ENCODE data around the gene PLXNA2.

Gene PLXNA2

GRCh38 chr1:208179263-208179816 lies 64.8 kb downstream of the PLXNA2 start:
- Histone ChIP-seq H3K36me3 (ENCODE audit: control insufficient read depth, insufficient read depth, low read length) (no peaks in the 10 kb centered on the region), H3K9me3 (ENCODE audit: control insufficient read depth, insufficient read depth, low read depth, low read length) (no peaks in the 10 kb centered on the region), H3K27me3 (ENCODE audit: control insufficient read depth, insufficient read depth, low read length) (peaks cover 16% of the 10 kb centered on the region; the same call in 1 of the 2 replicates), H3K4me3 (ENCODE audit: low read depth, low read length) (no peak overlapping the region), H3K27ac (ENCODE audit: low read depth, low read length) (no peak overlapping the region), H3K9ac (ENCODE audit: low read length) (no peak overlapping the region), H3K4me1 (ENCODE audit: control insufficient read depth, insufficient read depth, low read length) (peaks cover 75% of the 10 kb centered on the region)

- Histone ChIP-seq H3K4me3 (ENCODE audit: low read depth, low read length) (no peak overlapping the region), H3K27ac (ENCODE audit: low read depth, low read length) (no peak overlapping the region), H3K36me3 (ENCODE audit: control insufficient read depth, insufficient read depth, low read length) (no peaks in the 10 kb centered on the region), H3K27me3 (ENCODE audit: control insufficient read depth, insufficient read depth, low read length) (peaks cover 21% of the 10 kb centered on the region; the same call in 1 of the 2 replicates), H3K9me3 (ENCODE audit: control insufficient read depth, insufficient read depth, low read depth, low read length) (no peaks in the 10 kb centered on the region), H3K9ac (ENCODE audit: low read length) (no peak overlapping the region), H3K4me1 (ENCODE audit: control insufficient read depth, insufficient read depth, low read length) (peaks cover 76% of the 10 kb centered on the region)
Measured at GRCh38 chr1:208178091-208178529, 66.1 kb downstream of the PLXNA2 start.

DNA sequence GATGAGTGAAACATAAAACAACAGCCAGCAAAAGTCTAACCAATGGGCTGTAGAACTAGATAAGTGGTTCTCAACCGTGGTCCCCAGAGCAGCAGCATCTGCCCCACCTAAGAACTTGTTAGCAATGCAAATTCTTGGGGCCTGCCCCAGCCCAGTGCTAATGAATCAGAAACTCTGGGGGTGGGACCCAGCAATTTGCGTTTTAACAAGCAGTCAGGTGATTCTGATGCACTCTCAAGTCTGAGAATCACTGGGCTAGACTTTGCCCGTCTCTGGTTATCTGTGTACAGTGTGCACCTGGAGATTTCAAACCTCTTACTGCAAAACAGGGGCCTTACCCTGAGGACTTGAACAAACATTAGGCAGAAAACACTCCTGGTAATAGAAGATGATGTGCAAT lies 66.5 kb downstream of the PLXNA2 start:
- H3K4me1 ChIP-seq (ENCODE audit: control insufficient read depth, insufficient read depth, low read length), result peaks cover 74% of the 10 kb centered on the region

DNA sequence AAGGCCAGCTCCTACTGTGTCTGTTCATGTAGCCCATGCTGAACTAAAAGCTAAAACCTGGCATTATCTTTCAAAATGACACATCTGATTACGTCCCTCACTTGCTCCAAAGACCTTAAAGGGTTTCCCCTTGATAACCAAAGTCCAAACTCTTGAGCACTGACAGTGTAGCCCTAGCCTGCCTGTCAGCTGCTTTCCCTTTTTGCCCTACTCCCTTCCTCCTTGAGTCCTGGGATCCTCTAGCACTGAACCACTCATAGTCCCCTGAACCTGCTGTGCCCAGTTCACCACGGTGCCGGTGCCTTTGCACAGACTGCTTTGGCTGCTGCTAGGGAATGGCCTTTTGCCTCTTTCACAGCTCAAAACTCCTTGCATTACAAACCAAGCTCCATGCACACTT lies 67.5 kb downstream of the PLXNA2 start:
- Histone ChIP-seq H3K27me3 (ENCODE audit: control insufficient read depth, insufficient read depth, low read length) (peaks cover 21% of the 10 kb centered on the region; the same call in 1 of the 2 replicates), H3K4me3 (ENCODE audit: low read depth, low read length) (no peak overlapping the region), H3K27ac (ENCODE audit: low read depth, low read length) (no peak overlapping the region), H3K9me3 (ENCODE audit: control insufficient read depth, insufficient read depth, low read depth, low read length) (no peaks in the 10 kb centered on the region), H3K9ac (ENCODE audit: low read length) (no peak overlapping the region), H3K4me1 (ENCODE audit: control insufficient read depth, insufficient read depth, low read length) (peaks cover 74% of the 10 kb centered on the region), H3K36me3 (ENCODE audit: control insufficient read depth, insufficient read depth, low read length) (no peaks in the 10 kb centered on the region)

More for the DNA sequence above, 66.5 kb downstream of the PLXNA2 start:
- H3K4me3 ChIP-seq (ENCODE audit: low read depth, low read length), result no peak overlapping the region
- no peaks in the 10 kb centered on the region for H3K36me3 ChIP-seq (ENCODE audit: control insufficient read depth, insufficient read depth, low read length)
- peaks cover 21% of the 10 kb centered on the region; the same call in 1 of the 2 replicates for H3K27me3 ChIP-seq (ENCODE audit: control insufficient read depth, insufficient read depth, low read length)
- H3K9me3 ChIP-seq (ENCODE audit: control insufficient read depth, insufficient read depth, low read depth, low read length), result no peaks in the 10 kb centered on the region
- H3K27ac ChIP-seq (ENCODE audit: low read depth, low read length), result no peak overlapping the region
- H3K9ac ChIP-seq (ENCODE audit: low read length), result no peak overlapping the region

DNA sequence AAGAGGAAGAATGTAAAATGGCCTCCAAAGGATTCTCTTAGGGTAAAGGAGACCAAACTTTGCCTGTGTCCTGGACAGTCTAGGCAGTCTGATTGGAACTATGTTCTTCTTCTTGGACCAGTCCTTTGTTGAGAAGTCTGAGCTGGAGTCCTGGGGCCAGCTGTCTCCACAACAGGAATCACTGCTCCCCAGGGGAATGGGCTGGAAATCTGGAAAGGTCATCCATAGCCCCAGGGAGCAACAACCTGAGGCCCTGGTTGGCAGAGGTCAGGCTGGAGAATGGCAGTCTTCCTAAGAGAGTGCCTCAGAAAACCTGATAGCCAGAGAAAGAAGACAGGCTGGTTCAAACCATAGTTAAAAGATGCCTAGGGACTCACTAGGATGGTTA lies 68.7 kb downstream of the PLXNA2 start:
- Histone ChIP-seq H3K4me3 (ENCODE audit: low read depth, low read length) (no peak overlapping the region), H3K9me3 (ENCODE audit: control insufficient read depth, insufficient read depth, low read depth, low read length) (no peaks in the 10 kb centered on the region), H3K4me1 (ENCODE audit: control insufficient read depth, insufficient read depth, low read length) (peaks cover 63% of the 10 kb centered on the region), H3K9ac (ENCODE audit: low read length) (no peak overlapping the region), H3K27me3 (ENCODE audit: control insufficient read depth, insufficient read depth, low read length) (peaks cover 21% of the 10 kb centered on the region; the same call in 1 of the 2 replicates), H3K36me3 (ENCODE audit: control insufficient read depth, insufficient read depth, low read length) (no peaks in the 10 kb centered on the region), H3K27ac (ENCODE audit: low read depth, low read length) (no peak overlapping the region)

DNA sequence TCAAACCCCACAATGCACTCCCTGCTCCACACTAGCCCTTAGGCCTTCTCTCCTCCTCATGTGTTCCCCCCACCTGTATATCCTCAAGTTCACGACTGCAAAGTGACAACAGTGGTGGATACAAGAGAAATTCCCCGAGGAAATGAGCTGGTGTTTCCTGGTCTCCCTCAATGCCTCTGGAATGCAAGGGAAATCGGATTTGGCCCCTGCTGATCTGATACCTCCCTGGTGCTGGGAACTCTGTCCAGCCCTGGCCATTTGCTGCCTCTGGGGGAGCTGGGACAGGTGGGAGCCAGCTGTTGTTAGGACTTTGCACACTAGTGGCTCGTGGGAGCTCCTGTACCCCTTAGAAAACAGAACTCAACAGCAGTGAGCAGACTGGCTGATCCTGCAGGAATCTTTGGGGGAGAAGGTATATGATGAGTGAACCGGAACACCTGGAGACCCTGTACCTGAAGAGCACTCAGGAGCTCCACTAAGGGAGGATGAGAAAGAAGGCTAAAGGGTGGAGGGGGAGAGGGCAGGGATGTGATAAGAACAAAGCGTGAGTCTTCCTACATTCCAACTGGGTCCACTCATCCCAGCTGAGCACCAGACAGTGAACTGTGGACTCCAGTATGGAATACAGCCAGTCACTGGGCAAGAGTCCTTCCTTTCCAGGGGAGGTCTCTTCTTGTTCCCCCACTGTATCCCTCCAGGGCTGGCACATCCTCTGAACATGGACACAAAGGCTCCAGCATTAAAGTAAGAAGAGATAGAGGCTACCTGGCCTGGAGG lies 69.3 kb downstream of the PLXNA2 start:
- H3K9me3 ChIP-seq (ENCODE audit: control insufficient read depth, insufficient read depth, low read depth, low read length), result no peaks in the 10 kb centered on the region
- H3K27ac ChIP-seq (ENCODE audit: low read depth, low read length), result no peak overlapping the region
- H3K4me3 ChIP-seq (ENCODE audit: low read depth, low read length), result no peak overlapping the region
- peaks cover 62% of the 10 kb centered on the region for H3K4me1 ChIP-seq (ENCODE audit: control insufficient read depth, insufficient read depth, low read length)
- H3K36me3 ChIP-seq (ENCODE audit: control insufficient read depth, insufficient read depth, low read length), result no peaks in the 10 kb centered on the region
- no peak overlapping the region for H3K9ac ChIP-seq (ENCODE audit: low read length)
- H3K27me3 ChIP-seq (ENCODE audit: control insufficient read depth, insufficient read depth, low read length), result peaks cover 21% of the 10 kb centered on the region; the same call in 1 of the 2 replicates

DNA sequence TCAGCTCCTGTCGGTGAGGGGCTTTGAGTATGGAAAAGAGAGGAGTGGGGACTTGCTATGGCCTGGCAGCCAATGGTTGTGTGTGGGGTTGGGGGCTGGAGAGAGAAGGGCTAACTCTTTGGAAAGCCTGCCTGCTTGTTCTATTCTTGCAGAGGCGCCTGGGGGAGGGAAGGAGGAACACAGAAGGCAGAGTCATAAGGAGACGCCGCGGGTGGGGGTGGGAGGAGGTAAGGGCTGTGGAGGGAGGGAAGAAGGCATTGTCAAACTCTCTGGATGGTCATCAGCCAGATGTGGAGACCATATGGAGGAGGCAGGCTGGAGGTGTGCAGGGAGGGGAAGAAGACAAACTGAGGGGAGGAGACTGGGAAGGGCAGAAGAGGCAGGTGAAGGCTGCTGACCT lies 70.0 kb downstream of the PLXNA2 start:
- H3K9ac ChIP-seq (ENCODE audit: low read length), result no peak overlapping the region

DNA sequence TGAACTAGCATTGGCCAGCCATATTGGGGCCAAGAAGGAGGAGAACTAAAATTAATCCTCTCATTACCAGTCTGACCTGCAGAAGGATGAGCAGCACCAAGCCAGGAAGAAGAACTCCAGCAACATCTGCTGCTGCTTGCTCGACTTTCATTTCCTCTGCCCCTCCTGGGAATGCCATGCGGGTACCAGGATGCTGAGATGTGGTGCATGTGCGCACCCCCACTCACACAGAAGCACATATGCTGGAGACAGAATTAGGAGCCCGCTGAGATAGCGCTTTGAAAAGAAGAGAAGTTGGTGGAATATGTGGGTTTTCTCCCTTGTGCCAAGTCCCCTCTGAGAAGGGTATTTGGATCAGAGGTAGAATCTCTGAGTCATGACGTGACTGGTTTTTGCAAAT lies 70.4 kb downstream of the PLXNA2 start:
- no peaks in the 10 kb centered on the region for H3K36me3 ChIP-seq (ENCODE audit: control insufficient read depth, insufficient read depth, low read length)
- no peak overlapping the region for H3K9ac ChIP-seq (ENCODE audit: low read length)
- no peak overlapping the region for H3K4me3 ChIP-seq (ENCODE audit: low read depth, low read length)
- H3K27me3 ChIP-seq (ENCODE audit: control insufficient read depth, insufficient read depth, low read length), result peaks cover 21% of the 10 kb centered on the region; the same call in 1 of the 2 replicates
- H3K27ac ChIP-seq (ENCODE audit: low read depth, low read length), result no peak overlapping the region
- H3K9me3 ChIP-seq (ENCODE audit: control insufficient read depth, insufficient read depth, low read depth, low read length), result no peaks in the 10 kb centered on the region
- peaks cover 53% of the 10 kb centered on the region for H3K4me1 ChIP-seq (ENCODE audit: control insufficient read depth, insufficient read depth, low read length)

More for the DNA sequence above, 70.0 kb downstream of the PLXNA2 start:
- Histone ChIP-seq H3K27me3 (ENCODE audit: control insufficient read depth, insufficient read depth, low read length) (peaks cover 21% of the 10 kb centered on the region; the same call in 1 of the 2 replicates), H3K4me3 (ENCODE audit: low read depth, low read length) (no peak overlapping the region), H3K27ac (ENCODE audit: low read depth, low read length) (no peak overlapping the region), H3K4me1 (ENCODE audit: control insufficient read depth, insufficient read depth, low read length) (peaks cover 58% of the 10 kb centered on the region), H3K9me3 (ENCODE audit: control insufficient read depth, insufficient read depth, low read depth, low read length) (no peaks in the 10 kb centered on the region), H3K36me3 (ENCODE audit: control insufficient read depth, insufficient read depth, low read length) (no peaks in the 10 kb centered on the region)

DNA sequence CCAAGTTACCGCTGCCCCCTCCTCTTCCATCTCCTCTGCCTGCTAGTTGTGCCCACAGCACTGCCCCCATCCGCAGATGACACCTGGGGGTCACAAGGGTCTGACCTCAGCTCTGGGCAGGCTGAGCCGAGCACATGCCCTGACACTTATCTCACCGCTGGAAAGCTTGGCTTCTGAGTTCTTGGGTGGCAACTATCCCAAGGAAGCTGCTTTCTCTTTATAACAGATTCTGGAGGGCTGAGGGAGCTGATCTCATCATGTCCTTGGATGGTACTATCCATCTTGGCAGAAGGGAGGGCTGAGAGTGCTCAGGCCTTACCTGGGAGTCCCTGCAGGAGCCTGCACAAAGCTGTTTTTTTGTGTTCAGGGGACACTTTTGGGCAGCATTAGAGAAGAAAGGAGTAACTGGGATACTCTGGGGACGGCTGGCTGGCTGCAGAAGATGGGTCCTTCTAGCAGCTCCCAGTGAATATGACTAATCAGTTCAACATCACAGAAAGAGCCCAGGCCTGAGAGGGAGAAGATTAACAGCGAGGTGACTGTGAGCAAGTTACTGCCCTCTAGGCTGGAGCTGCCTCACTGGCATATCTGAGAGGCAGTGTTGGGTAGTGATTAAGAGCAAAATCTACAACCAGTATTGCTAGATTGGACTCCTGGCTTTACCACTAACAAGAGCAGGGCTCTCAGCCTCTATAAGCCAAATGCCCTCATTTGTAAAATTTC lies 71.6 kb downstream of the PLXNA2 start:
- Histone ChIP-seq H3K27me3 (ENCODE audit: control insufficient read depth, insufficient read depth, low read length) (peaks cover 21% of the 10 kb centered on the region; the same call in 1 of the 2 replicates), H3K4me3 (ENCODE audit: low read depth, low read length) (no peak overlapping the region), H3K9ac (ENCODE audit: low read length) (no peak overlapping the region), H3K27ac (ENCODE audit: low read depth, low read length) (no peak overlapping the region), H3K36me3 (ENCODE audit: control insufficient read depth, insufficient read depth, low read length) (no peaks in the 10 kb centered on the region), H3K4me1 (ENCODE audit: control insufficient read depth, insufficient read depth, low read length) (peaks cover 41% of the 10 kb centered on the region), H3K9me3 (ENCODE audit: control insufficient read depth, insufficient read depth, low read depth, low read length) (no peaks in the 10 kb centered on the region)

- Histone ChIP-seq H3K36me3 (ENCODE audit: control insufficient read depth, insufficient read depth, low read length) (no peaks in the 10 kb centered on the region), H3K4me1 (ENCODE audit: control insufficient read depth, insufficient read depth, low read length) (peaks cover 41% of the 10 kb centered on the region), H3K27ac (ENCODE audit: low read depth, low read length) (no peak overlapping the region)
Measured at GRCh38 chr1:208171616-208172422, 72.4 kb downstream of the PLXNA2 start.

More at GRCh38 chr1:208171616-208172422, 72.4 kb downstream of the PLXNA2 start:
- H3K27me3 ChIP-seq (ENCODE audit: control insufficient read depth, insufficient read depth, low read length), result peaks cover 19% of the 10 kb centered on the region; the same call in 1 of the 2 replicates
- no peak overlapping the region for H3K9ac ChIP-seq (ENCODE audit: low read length)
- H3K4me3 ChIP-seq (ENCODE audit: low read depth, low read length), result no peak overlapping the region
- H3K9me3 ChIP-seq (ENCODE audit: control insufficient read depth, insufficient read depth, low read depth, low read length), result no peaks in the 10 kb centered on the region

All from HUES6 (cell line).